ENCODE results near the gene FRMD4A.

DNA sequence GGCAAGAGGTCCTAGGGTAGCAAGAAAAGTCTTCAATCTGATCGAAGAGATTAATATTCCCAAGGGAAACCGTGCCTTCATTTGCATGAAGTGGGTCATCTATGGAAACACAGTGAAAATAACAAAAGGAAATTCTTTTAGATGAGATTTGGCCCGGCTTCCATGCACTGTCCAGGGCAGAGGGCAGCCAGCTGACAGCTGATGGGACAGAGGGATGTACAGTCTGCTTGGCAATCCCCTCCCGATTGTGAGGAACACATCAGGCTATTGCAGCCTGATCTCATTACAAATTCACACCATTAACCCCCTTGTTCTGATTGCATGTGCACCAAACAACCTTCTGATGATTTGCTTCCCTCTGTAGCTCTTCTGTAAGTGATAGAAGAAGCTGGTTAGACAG is 105.3 kb downstream of the FRMD4A start:
- TF ChIP-seq, protein P1, sequence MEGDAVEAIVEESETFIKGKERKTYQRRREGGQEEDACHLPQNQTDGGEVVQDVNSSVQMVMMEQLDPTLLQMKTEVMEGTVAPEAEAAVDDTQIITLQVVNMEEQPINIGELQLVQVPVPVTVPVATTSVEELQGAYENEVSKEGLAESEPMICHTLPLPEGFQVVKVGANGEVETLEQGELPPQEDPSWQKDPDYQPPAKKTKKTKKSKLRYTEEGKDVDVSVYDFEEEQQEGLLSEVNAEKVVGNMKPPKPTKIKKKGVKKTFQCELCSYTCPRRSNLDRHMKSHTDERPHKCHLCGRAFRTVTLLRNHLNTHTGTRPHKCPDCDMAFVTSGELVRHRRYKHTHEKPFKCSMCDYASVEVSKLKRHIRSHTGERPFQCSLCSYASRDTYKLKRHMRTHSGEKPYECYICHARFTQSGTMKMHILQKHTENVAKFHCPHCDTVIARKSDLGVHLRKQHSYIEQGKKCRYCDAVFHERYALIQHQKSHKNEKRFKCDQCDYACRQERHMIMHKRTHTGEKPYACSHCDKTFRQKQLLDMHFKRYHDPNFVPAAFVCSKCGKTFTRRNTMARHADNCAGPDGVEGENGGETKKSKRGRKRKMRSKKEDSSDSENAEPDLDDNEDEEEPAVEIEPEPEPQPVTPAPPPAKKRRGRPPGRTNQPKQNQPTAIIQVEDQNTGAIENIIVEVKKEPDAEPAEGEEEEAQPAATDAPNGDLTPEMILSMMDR (conservative IDR thresholded peaks at IDR 0.05 in 1 of 2, IDR thresholded peaks at IDR 0.05 in 1 of 2; ENCODE audit: extremely low read depth in 1 of 2, insufficient read depth in 1 of 2, low read depth in 1 of 2, low read length in 2 of 2): no peak
- TF ChIP-seq EZH2 (IDR thresholded peaks at IDR 0.05; ENCODE audit: borderline replicate concordance, low read length): no peak
